Panc1 (cell line): ENCODE results near the gene EWSR1.

Source experiments
- CTCF ChIP-seq: fragments of 450-650 bp; IDR thresholded peaks from 2 replicates; pipeline ENCODE4 v1.5.1; 2017; ENCODE audit warnings: mild to moderate bottlenecking
- POLR2AphosphoS5 ChIP-seq: IDR thresholded peaks from 2 replicates; pipeline ENCODE4 v1.6.1; 2012; ENCODE audit warnings: mild to moderate bottlenecking, low read depth, low read length, moderate library complexity
- REST ChIP-seq, 2 experiments: IDR thresholded peaks; 2 replicates each; pipeline ENCODE4 v1.6.1; 2011 to 2012; ENCODE audit warnings: low read depth in 2 of 2, control low read depth in 1 of 2, low read length in 1 of 2, mild to moderate bottlenecking in 1 of 2, moderate library complexity in 1 of 2; ENCODE audit not compliant: insufficient read depth in 1 of 2
- SIN3A ChIP-seq: IDR thresholded peaks from 2 replicates; pipeline ENCODE4 v1.6.1; 2012; ENCODE audit warnings: low read depth, mild to moderate bottlenecking, low read length, moderate library complexity, borderline replicate concordance; ENCODE audit not compliant: insufficient read depth
- TCF7L2 ChIP-seq: IDR thresholded peaks from 2 replicates; pipeline ENCODE4 v1.6.1; 2011; ENCODE audit warnings: mild to moderate bottlenecking, low read depth, low read length, inconsistent platforms

DNA sequence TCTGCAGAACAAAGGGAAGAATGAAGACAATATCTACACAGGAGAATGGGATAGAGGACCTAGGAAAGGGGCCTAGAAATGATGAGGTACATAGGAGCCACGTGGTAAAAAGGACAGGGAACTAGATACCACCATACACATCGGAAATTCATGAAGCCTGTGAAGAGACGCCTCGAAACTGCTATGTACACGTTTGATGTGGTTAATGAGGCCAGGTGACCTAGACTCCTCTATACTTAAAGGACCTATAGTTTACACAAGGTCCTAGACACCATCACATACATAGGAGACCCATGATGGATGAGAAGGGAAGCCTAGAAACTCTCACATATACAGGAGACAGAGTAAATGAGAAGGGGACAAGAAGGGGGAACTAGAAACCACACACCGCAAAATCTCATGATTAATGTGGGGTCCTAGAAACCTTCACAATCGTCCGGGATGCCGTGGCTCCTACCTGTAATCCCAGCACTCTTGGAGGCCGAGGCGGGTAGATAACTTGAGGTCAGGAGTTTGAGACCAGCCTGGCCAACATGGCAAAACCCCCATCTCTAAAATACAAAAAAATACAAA lies 24.1 kb upstream of the EWSR1 start:
- TF ChIP-seq CTCF (no peak), REST (IDR thresholded peaks at IDR 0.05; ENCODE audit: insufficient read depth in 1 of 2, low read depth in 2 of 2, low read length in 1 of 2) (no peak), POLR2AphosphoS5 (no peak), SIN3A (no peak), TCF7L2 (no peak)
